NCI-H446 treated with DMSO at 0.1 percent for 48 hours (cell line): ENCODE results near the gene KL.
A peak's percentile ranks its signal among the peaks of the same experiment; 100 is the strongest.

ENCODE experiments used
- DNase-seq: peaks from one replicate; lab custom pipeline; 2025; lab: John Stamatoyannopoulos, UW

Gene KL

DNA sequence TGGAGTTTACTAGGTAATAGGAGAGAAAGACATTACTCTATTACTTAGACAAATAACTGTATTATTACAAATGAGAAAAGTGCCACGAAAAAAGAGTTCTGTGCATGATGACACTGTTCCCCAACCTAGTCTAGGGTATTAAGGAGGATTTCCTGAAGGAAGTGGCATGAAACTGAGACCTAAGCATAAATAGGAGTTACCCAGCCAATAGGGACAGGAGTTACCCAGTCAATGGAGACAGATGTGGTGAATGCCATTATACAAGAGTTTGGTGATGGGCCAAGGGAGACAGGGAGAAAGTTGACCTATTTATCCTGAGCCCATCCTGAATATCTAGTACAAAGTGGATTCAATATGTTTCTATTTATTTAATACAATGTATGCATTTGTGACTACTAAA is 65.4 kb downstream of the KL start:
- no peak for DNase-seq

DNA sequence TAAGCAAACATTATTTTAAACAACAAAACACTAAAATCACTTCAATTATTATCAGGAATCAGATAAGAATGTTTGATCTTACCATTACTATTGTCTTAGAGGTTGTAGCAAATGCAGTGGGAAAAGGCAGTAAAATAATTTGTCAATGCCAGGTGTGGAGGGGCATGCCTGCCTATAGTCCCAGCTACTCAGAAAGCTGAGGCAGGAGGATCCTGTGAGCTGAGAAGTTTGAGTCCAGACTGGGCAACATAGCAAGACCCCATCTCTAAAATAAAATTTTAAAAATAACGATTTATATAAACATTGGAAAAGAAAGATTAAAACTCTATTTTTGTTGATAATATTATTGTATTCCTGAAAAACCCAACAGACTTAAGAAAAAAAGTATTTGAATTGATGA is 66.8 kb downstream of the KL start:
- no peak for DNase-seq

DNA sequence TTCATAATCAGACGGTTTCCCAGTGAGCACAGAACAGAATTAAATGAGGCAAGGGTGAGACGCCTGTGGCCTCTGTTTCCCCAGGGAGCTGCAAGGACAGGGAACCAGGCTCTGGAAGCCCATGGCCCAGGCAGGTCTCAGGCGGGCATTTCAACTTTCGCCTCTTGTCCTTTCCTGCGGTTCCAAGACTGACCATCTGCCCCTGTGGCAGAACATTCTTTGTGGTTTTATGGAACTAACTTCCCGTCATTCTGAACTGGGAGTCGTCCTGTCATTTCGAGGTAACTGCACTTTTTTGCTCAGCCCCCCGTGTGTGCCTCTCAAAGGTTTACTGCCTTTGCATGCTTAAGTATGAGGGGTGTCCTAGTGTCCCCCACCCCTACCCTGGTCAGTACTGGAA is 70.9 kb downstream of the KL start:
- DNase-seq = no peak

DNA sequence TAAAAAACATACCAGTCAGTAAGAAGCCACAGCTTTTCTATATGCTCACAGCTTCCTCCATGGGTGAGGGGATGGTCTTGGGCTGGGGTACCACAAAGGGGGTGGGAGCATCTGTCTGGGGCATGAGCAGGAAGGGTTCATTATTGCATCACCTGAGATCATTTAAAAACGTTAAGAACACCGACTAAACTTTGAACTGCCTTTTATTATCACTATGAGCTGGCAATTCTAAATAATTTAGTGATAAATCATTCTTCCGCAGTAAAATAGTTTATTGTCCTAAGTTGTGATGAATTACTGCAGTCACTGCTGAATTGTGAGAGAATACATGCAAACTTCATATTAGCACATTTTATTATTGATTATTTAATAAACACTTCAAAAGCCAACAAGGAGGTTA is 71.6 kb downstream of the KL start:
- no peak for DNase-seq

DNA sequence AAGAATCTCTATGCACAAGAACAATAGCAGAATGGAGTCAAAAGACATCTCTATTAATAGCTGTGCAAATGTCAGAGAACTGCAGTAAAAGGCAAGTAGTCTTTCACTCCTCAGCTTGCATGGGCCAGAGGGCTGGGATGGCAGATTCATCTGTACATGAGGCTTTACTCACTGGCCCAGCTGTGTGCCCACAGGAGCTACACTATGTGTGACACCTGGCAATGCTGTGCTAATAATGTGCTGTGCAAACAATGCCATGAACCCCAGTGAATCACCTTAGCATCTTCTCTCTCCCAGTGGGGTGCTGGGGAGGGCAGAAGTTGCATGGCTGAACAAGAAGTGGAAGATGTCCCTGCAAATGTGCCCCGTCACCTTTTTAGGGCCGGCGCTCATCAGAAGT is 73.1 kb downstream of the KL start:
- no peak for DNase-seq

GRCh38 chr13:33090755-33091414 is 74.7 kb downstream of the KL start:
- DNase-seq = no peak

DNA sequence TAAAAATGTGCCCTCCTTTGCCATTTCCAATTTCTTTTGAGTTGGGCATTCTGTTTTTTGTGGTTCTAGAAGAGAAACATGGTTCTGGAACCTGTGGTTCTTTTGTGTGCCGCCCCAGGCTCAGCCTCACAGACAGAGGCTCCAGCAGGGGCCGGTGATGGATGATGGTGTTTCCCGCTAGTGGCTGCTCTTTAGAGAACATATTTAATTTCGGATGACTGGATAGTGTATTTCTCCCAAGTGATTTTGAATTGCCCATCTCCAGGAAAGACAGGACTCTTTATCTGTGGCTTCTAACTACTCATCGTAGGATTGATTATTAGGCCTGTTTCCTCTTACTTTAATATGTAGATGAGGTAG is 75.2 kb downstream of the KL start:
- DNase-seq = no peak

DNA sequence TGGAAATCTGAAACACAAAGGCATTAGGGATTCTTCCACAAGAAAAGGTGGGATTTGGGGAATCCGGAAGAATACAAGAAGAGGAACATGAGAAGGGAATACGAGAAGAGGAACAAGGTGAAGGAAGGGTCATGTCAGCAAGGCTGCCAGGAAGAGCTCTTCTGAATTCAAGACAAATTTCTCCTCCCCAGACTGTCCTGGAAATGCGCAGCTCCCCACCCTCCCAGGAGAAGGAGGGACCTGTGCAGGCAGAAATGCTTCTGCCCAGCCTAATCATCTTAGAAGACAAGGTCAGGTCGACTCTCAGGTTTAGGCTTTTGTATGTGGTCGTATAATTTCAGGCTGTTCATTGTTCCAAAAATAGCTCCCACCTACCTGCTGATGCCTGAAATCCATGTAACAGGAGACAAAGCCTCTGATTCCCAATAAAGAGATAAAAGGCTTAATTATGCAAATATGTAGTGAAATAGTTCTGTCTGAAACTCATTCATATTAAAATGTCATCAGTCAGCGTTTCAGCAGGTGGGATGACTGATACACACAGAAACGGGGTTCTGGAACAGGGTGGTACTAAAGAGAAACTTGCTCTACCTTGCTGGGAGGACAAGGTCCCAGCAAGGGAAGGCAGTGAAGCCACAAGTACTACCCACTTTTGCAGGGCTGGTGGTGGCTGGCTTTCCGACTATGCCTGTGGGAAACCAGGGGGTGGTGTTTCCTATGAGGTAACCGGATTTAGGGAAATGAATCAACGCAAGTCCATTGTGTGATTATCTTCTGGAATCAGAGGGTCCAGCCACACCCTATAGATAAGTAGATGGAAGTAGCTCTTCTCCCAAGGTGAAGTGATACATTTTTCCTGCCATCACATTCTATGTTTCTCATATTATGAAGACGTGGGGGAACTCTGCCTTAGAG is 76.1 kb downstream of the KL start:
- DNase-seq = peak; percentile 0

DNA sequence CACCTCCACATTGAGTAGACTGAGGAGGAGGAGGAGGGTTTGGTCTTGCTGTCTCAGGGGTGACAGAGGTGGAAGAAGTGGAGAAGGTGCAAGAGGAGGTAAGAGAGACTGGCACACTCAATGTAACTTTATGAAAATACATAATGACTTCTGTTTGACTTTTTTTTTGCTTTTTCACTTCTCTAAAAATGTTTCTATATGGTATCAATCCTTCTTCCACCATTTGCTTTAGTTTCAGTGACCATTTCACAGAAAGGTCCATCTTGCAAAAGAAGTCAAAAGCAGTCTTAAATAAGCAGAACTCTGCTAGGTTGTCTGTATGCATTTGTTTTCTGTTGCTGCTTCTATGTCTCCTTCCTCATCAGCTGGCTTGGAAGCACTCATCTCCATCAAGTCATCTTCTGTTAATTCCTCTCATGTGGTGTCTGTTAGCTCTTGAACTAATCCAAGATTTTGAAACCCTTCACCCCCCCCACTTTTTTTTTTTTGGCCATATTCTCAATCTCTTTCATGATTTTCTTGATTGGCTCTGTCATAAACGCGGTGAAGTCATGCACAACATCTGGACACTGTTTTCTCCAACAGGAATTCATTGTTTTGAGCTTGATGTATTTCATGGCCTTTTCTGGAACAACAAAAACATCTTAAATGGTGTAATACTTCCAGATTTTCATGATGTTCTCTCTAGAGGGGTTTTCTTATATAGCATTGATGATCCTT is 80.8 kb downstream of the KL start:
- no peak for DNase-seq

DNA sequence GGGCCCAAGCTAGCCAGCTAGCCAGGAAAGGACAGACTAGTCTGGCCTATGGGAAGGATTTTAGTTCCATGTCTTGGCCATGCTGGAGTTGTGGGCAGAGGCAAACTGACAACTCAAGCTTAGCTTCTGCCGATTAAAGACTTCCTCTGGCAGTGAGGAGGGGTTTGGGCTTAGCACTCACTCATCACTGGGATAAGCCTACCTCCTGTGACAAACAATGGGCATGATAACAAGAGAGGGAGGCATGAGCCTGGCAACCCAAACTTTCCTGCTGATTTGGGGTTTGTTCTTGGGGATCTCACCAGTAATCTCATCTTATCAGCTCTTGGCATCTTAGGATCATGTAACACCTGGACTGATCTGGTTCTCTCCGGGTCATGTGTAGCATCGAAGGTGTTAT is 83.6 kb downstream of the KL start:
- DNase-seq = no peak

- no peak for DNase-seq
Observed at GRCh38 chr13:33100886-33101285, 84.7 kb downstream of the KL start.

DNA sequence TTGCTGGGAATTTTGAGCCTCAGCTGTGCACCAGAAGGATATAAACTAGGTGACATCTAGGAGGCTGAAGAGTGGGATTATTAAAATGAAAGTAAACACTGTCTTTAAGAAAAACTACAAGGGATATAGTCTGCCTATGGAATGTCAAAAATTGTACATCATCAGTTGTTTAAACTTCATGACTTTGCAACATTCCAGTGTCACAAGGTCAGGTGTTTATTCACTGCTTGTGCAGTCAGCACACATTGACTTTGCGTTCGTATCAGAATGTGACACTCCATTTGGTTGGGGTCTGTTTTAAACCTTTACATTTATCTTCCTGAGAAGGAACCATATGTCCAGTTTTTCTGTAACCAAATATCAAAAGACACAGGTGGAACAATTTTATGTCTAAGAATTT is 85.6 kb downstream of the KL start:
- DNase-seq = no peak

DNA sequence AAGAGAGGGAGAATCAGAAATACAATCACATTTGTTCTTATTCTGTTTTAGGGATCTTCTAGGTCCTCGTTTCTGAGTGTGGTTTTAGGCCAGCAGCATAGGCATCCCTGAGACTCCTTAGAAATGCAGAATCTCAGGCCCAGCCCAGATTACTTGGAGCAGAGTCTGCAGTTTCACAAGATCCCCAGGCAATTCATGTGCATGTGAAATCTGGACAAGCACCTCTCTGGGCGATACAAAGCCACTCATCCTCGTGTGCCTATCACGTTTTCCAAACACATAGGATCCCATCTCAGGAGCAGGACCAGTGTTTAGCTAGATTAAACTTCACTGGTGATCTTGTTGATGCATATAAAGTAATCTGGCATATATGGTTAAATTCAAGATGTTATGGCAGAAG is 87.2 kb downstream of the KL start:
- DNase-seq = no peak

GRCh38 chr13:33105387-33106005 is 89.3 kb downstream of the KL start:
- DNase-seq = no peak

DNA sequence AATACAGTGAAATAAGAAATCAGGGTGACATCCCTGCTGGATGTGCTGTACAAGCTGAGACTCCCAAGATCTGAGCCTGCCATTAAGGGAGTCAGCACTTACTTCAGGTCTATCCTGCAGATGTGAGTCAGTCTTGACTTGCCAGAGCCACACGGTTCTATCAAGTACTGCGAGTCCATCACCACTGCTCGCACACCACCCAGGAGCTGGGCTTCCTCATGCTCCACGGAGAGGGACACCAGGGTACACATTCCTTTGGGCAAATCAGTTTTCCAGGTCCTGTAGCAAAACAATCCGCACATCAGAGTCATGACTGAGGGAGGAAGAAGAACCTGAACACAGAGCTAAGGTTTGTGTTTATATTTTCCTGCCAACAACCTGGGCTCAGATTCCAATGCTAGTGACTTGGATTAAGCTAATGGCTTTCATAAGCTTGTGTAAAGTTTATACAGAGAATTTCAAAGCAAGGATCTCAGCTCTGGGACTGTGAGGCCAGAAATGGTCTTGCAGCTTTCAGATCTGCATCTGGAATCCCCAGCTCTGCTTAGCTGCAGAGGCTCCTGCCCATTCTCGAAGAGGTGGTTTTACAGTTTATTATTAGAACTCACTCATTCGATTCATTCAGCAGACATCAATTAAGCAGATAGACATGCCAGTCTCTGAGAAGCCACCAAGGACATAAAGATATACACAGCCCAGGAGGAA is 90.6 kb downstream of the KL start:
- DNase-seq = no peak

DNA sequence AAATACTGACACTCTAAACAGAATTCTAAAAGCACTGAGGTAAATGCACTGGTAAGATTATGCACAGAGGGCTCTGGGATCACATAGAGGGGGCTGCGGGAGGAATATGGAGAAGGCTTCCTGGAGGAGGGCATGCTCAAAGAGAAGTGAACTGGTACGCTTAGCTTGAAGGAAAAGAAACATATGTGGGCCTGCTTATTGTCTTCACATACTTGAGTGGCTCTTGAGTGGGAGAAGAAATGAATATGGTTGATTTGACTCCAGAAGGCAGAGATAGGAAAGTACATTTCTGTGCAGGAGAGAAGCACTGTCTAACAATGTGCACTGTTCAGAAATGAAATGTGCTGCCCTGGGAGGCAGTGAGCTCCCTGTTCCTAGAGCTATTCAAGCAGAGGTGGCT is 91.1 kb downstream of the KL start:
- DNase-seq = no peak

DNA sequence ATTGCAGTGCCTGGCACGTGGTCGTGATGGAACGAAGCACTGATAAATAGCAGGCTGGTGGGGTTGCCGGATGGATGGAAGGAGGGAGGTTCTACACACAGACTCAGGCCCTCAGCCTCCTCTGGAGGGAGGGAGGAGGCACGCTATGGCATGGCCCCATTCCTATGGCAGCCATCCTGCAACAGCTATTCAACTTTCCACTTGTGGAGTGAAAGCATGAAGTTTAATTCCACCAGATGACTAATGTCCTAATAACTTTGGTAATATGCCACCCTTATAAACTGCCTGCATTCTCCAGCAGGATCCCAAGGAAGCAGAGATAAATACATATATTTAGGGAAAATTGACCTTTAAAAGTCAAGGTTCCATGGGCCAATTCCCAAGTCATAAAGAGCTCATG is 92.4 kb downstream of the KL start:
- no peak for DNase-seq

DNA sequence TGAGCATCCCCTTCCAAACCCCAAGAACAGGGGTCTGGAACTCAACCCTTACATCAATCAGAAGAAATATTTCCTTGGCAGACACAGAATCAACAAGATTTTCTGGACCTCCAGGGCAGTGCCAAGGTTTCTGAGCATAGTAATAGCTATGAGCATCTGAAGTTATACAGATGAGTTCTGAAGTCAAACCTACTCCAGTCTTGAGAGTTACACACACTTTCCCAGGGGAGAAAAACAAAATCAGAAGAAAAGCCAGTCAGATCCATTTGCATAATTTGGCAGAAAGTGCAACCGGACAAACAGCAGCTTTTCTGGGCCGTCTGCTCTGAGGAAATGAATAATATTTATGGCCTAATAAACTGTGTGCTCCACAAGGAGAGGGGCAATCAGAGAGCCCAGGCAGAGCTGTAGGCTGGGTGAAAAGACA is 93.1 kb downstream of the KL start:
- no peak for DNase-seq

DNA sequence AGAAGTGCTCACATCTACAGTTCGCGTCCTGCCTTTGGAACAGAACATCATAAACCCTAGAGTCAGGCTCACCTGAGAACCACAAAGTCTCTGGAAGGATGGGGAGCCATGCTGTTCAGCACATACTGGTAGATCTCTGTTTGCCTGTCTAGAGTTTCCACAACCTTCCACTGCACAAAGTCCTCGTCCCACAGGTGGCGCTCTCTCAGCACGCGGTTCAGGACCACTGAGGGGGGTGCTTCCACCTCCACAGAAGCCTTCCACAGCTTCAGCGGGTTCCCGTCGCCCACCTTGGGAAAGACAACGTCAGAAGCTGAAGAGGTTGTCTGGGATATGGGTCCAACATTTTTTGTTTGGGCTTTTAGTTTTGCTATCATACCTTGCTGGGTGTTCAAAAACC is 93.6 kb downstream of the KL start:
- DNase-seq = no peak

- DNase-seq = no peak
Observed at GRCh38 chr13:33110386-33110712, 94.1 kb downstream of the KL start.

DNA sequence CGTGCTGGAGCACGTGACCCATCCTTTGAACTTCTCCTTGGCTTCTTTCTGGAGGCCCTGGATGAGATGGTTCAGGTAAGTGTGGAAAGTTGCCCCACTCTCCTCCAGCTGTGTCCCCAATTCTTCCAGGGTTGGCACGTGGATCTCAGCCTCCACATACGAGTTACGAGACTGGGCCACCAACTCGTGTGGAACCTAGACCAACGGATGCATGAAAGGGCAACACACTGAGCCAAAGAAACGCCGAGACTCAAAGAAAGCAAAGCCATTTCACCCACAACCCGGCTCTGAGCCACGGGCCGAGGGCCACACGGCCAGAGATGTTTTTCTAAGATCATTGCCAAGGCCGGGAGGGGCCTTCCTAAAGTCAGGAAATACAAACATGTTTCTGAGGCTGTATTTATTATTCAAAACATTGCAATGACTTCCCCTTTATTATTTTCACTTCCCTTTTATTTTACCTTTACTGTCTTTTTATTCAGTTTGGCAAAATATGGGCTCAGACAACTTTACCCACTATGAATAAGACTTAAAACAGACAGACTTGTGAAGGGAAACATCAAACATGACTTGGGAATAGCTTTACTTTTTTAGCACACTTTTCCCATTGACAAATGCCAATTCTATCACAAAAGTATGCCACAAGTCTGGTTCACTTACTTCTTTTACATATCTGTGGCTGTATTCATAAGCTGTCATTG is 94.6 kb downstream of the KL start:
- DNase-seq = no peak
